ENCODE data around the gene RHCE. TPM values are rescaled to one million over a fixed set of nuclear protein-coding genes. Genes with fewer than 3 reads are reported as not detected.
"Not testable (repeated sequence)": the region's sequence is repeated elsewhere in the genome, so short reads cannot be mapped to it uniquely, and the experiment has no call there.

The RHCE gene
- total and polyA plus RNA-seq, 4 donors = 0.12 to 3.1 (median 0.28) TPM

GRCh38 chr1:25425098-25426085 lies 4.8 kb upstream of the RHCE start:
- no peak for TF ChIP-seq CTCF (IDR thresholded peaks at IDR 0.05; ENCODE audit: control extremely low read depth, extremely low read depth)
- WGBS, 2 donors = 82 to 84% methylated on average over 16 of the region's 16 CpGs
- Histone ChIP-seq H3K4me3 (no peak overlapping the region), H3K9me3 (ENCODE audit: control insufficient read depth in 4 of 4, insufficient read depth in 3 of 4, low read length in 3 of 4) (no peaks in the 10 kb centered on the region), H3K9ac (ENCODE audit: insufficient read depth in 1 of 2, low read length in 2 of 2) (no peak overlapping the region), H3K27me3 (ENCODE audit: control insufficient read depth in 3 of 3, insufficient read depth in 3 of 3, low read length in 2 of 3) (no peaks in the 10 kb centered on the region), H3K36me3 (ENCODE audit: control insufficient read depth in 4 of 4, insufficient read depth in 4 of 4, low read length in 4 of 4) (no peaks in the 10 kb centered on the region), H3K27ac (ENCODE audit: low read depth in 1 of 2, low read length in 1 of 2) (no peak overlapping the region), H3K4me1 (ENCODE audit: control insufficient read depth in 5 of 5, insufficient read depth in 5 of 5, low read length in 5 of 5) (peaks cover 0 to 4% (median 0%) of the 10 kb centered on the region in 5 donors)
- DNase-seq (no peak), ATAC-seq (ENCODE audit: insufficient read depth, low FRiP score) (no peak)

GRCh38 chr1:25423206-25423605 lies 2.6 kb upstream of the RHCE start:
- H3K4me1 ChIP-seq (ENCODE audit: control insufficient read depth in 5 of 5, insufficient read depth in 5 of 5, low read length in 5 of 5); H3K27me3 ChIP-seq (ENCODE audit: control insufficient read depth in 3 of 3, insufficient read depth in 3 of 3, low read length in 2 of 3); H3K27ac ChIP-seq (ENCODE audit: low read depth in 1 of 2, low read length in 1 of 2); H3K9ac ChIP-seq (ENCODE audit: insufficient read depth in 1 of 2, low read length in 2 of 2); DNase-seq; H3K36me3 ChIP-seq (ENCODE audit: control insufficient read depth in 4 of 4, insufficient read depth in 4 of 4, low read length in 4 of 4); ATAC-seq (ENCODE audit: insufficient read depth, low FRiP score); H3K9me3 ChIP-seq (ENCODE audit: control insufficient read depth in 4 of 4, insufficient read depth in 3 of 4, low read length in 3 of 4); H3K4me3 ChIP-seq: not testable (repeated sequence)
- WGBS, 2 donors = 74 to 90% methylated on average over 6 of the region's 6 CpGs

- not testable (repeated sequence) for H3K9ac ChIP-seq (ENCODE audit: insufficient read depth in 1 of 2, low read length in 2 of 2); ATAC-seq (ENCODE audit: insufficient read depth, low FRiP score)
Observed at GRCh38 chr1:25419339-25419738, 1.3 kb downstream of the RHCE start.

GRCh38 chr1:25417280-25417679 lies 3.3 kb downstream of the RHCE start:
- not testable (repeated sequence) for H3K27ac ChIP-seq (ENCODE audit: low read depth in 1 of 2, low read length in 1 of 2); H3K4me3 ChIP-seq; H3K27me3 ChIP-seq (ENCODE audit: control insufficient read depth in 3 of 3, insufficient read depth in 3 of 3, low read length in 2 of 3); ATAC-seq (ENCODE audit: insufficient read depth, low FRiP score); H3K4me1 ChIP-seq (ENCODE audit: control insufficient read depth in 5 of 5, insufficient read depth in 5 of 5, low read length in 5 of 5); H3K9me3 ChIP-seq (ENCODE audit: control insufficient read depth in 4 of 4, insufficient read depth in 3 of 4, low read length in 3 of 4); H3K9ac ChIP-seq (ENCODE audit: insufficient read depth in 1 of 2, low read length in 2 of 2); H3K36me3 ChIP-seq (ENCODE audit: control insufficient read depth in 4 of 4, insufficient read depth in 4 of 4, low read length in 4 of 4); DNase-seq
- 88 to 95% methylated on average over 4 of the region's 4 CpGs for WGBS, 2 donors

More at GRCh38 chr1:25419339-25419738, 1.3 kb downstream of the RHCE start:
- 91 to 100% methylated on average over 1 of the region's 1 CpG for WGBS, 2 donors
- not testable (repeated sequence) for H3K27me3 ChIP-seq (ENCODE audit: control insufficient read depth in 3 of 3, insufficient read depth in 3 of 3, low read length in 2 of 3); DNase-seq; H3K9me3 ChIP-seq (ENCODE audit: control insufficient read depth in 4 of 4, insufficient read depth in 3 of 4, low read length in 3 of 4); H3K27ac ChIP-seq (ENCODE audit: low read depth in 1 of 2, low read length in 1 of 2); H3K4me3 ChIP-seq; H3K4me1 ChIP-seq (ENCODE audit: control insufficient read depth in 5 of 5, insufficient read depth in 5 of 5, low read length in 5 of 5); H3K36me3 ChIP-seq (ENCODE audit: control insufficient read depth in 4 of 4, insufficient read depth in 4 of 4, low read length in 4 of 4)

GRCh38 chr1:25414578-25414977 lies 6.0 kb downstream of the RHCE start:
- not testable (repeated sequence) for H3K4me3 ChIP-seq; H3K27me3 ChIP-seq (ENCODE audit: control insufficient read depth in 3 of 3, insufficient read depth in 3 of 3, low read length in 2 of 3); ATAC-seq (ENCODE audit: insufficient read depth, low FRiP score); H3K36me3 ChIP-seq (ENCODE audit: control insufficient read depth in 4 of 4, insufficient read depth in 4 of 4, low read length in 4 of 4); H3K9me3 ChIP-seq (ENCODE audit: control insufficient read depth in 4 of 4, insufficient read depth in 3 of 4, low read length in 3 of 4); H3K9ac ChIP-seq (ENCODE audit: insufficient read depth in 1 of 2, low read length in 2 of 2); H3K4me1 ChIP-seq (ENCODE audit: control insufficient read depth in 5 of 5, insufficient read depth in 5 of 5, low read length in 5 of 5); H3K27ac ChIP-seq (ENCODE audit: low read depth in 1 of 2, low read length in 1 of 2); DNase-seq
- 85 to 100% methylated on average over 1 of the region's 1 CpG for WGBS, 2 donors

GRCh38 chr1:25414157-25414556 lies 6.5 kb downstream of the RHCE start:
- not testable (repeated sequence) for H3K27me3 ChIP-seq (ENCODE audit: control insufficient read depth in 3 of 3, insufficient read depth in 3 of 3, low read length in 2 of 3); H3K9ac ChIP-seq (ENCODE audit: insufficient read depth in 1 of 2, low read length in 2 of 2); H3K36me3 ChIP-seq (ENCODE audit: control insufficient read depth in 4 of 4, insufficient read depth in 4 of 4, low read length in 4 of 4); ATAC-seq (ENCODE audit: insufficient read depth, low FRiP score); H3K4me3 ChIP-seq; DNase-seq; H3K4me1 ChIP-seq (ENCODE audit: control insufficient read depth in 5 of 5, insufficient read depth in 5 of 5, low read length in 5 of 5); H3K27ac ChIP-seq (ENCODE audit: low read depth in 1 of 2, low read length in 1 of 2); H3K9me3 ChIP-seq (ENCODE audit: control insufficient read depth in 4 of 4, insufficient read depth in 3 of 4, low read length in 3 of 4)
- 60 to 78% methylated on average over 1 to 3 of the region's 6 CpGs for WGBS, 2 donors

- H3K4me1 ChIP-seq (ENCODE audit: control insufficient read depth in 5 of 5, insufficient read depth in 5 of 5, low read length in 5 of 5); ATAC-seq (ENCODE audit: insufficient read depth, low FRiP score); H3K27me3 ChIP-seq (ENCODE audit: control insufficient read depth in 3 of 3, insufficient read depth in 3 of 3, low read length in 2 of 3); H3K9me3 ChIP-seq (ENCODE audit: control insufficient read depth in 4 of 4, insufficient read depth in 3 of 4, low read length in 3 of 4); DNase-seq; H3K4me3 ChIP-seq; H3K9ac ChIP-seq (ENCODE audit: insufficient read depth in 1 of 2, low read length in 2 of 2); H3K36me3 ChIP-seq (ENCODE audit: control insufficient read depth in 4 of 4, insufficient read depth in 4 of 4, low read length in 4 of 4); H3K27ac ChIP-seq (ENCODE audit: low read depth in 1 of 2, low read length in 1 of 2): not testable (repeated sequence)
- 85 to 87% methylated on average over 12 to 13 of the region's 14 CpGs for WGBS, 2 donors
Observed at GRCh38 chr1:25412872-25413623, 7.6 kb downstream of the RHCE start.

Data from lung (tissue), 12 donors.